HepG2 (cell line): ENCODE data around the gene DCST2. TPM values are rescaled to one million over a fixed set of nuclear protein-coding genes. Genes with fewer than 3 reads are reported as not detected.

ENCODE experiments used
- EP300 ChIP-seq, 3 experiments: sonication (generic) in 1 of 3; formaldehyde crosslinking in 1 of 3; IDR thresholded peaks; 2 replicates each; pipeline versions ENCODE4 v1.5.1 to v1.6.1; 2011 to 2020; ENCODE audit warnings: low read depth in 2 of 3, low read length in 2 of 3, borderline replicate concordance in 1 of 3, improper control_type of control experiment in 1 of 3, mild to moderate bottlenecking in 1 of 3, missing genetic modification reagents in 1 of 3, moderate library complexity in 1 of 3
- GPBP1L1 ChIP-seq: sonication (generic); formaldehyde crosslinking; IDR thresholded peaks from 2 replicates; pipeline ENCODE4 v1.5.0; 2020; ENCODE audit warnings: mild to moderate bottlenecking, missing genetic modification reagents
- ISL2 ChIP-seq: sonication (generic); formaldehyde crosslinking; IDR thresholded peaks from 2 replicates; pipeline ENCODE4 v1.5.0; 2020; ENCODE audit warnings: missing genetic modification reagents
- MXI1 ChIP-seq: IDR thresholded peaks from 3 replicates; pipeline ENCODE4 v1.6.1; 2012; ENCODE audit warnings: low read depth, low read length, inconsistent platforms, borderline replicate concordance
- NFIB ChIP-seq: sonication (generic); formaldehyde crosslinking; IDR thresholded peaks from 2 replicates; pipeline ENCODE4 v1.9.0; 2021; ENCODE audit warnings: missing genetic modification reagents, mild to moderate bottlenecking, borderline replicate concordance
- REST ChIP-seq, 2 experiments: IDR thresholded peaks; 2 replicates each; pipeline ENCODE4 v1.6.1; 2011 to 2012; ENCODE audit warnings: low read length in 2 of 2, borderline replicate concordance in 1 of 2, low read depth in 1 of 2, mild to moderate bottlenecking in 1 of 2, moderate library complexity in 1 of 2
- TCF12 ChIP-seq, 2 experiments: fragments of 450-650 bp in 1 of 2; sonication (generic) in 1 of 2; formaldehyde crosslinking in 1 of 2; IDR thresholded peaks; 2 replicates each; pipeline versions ENCODE4 v1.6.1 to v1.8.0; 2017 to 2022; ENCODE audit warnings: antibody characterized with exemption in 1 of 2, mild to moderate bottlenecking in 1 of 2, missing genetic modification reagents in 1 of 2, moderate library complexity in 1 of 2
- TCF7 ChIP-seq: sonication (generic); IDR thresholded peaks from 2 replicates; pipeline ENCODE4 v1.6.1; 2016; ENCODE audit warnings: antibody characterized with exemption, low read depth
- ZFAT ChIP-seq: sonication (generic); formaldehyde crosslinking; conservative IDR thresholded peaks from 2 replicates; pipeline ENCODE4 v1.8.1; 2023; ENCODE audit warnings: missing genetic modification reagents, inconsistent platforms
- ZFP90 ChIP-seq: sonication (generic); formaldehyde crosslinking; IDR thresholded peaks from 2 replicates; pipeline ENCODE4 v1.8.0; 2022; ENCODE audit warnings: missing genetic modification reagents, mild to moderate bottlenecking, inconsistent platforms, borderline replicate concordance
- ZNF275 ChIP-seq: sonication (generic); formaldehyde crosslinking; IDR thresholded peaks from 2 replicates; pipeline ENCODE4 v1.8.0; 2022; ENCODE audit warnings: missing genetic modification reagents, mild to moderate bottlenecking, inconsistent platforms, borderline replicate concordance
- ZNF512 ChIP-seq: sonication (generic); formaldehyde crosslinking; IDR thresholded peaks from 2 replicates; pipeline ENCODE4 v1.4.0; 2020; ENCODE audit warnings: mild to moderate bottlenecking, missing genetic modification reagents
- ZNF552 ChIP-seq: sonication (generic); formaldehyde crosslinking; IDR thresholded peaks from 2 replicates; pipeline ENCODE4 v1.9.0; 2022; ENCODE audit warnings: missing genetic modification reagents, mild to moderate bottlenecking, borderline replicate concordance
- ZNF777 ChIP-seq: sonication (generic); formaldehyde crosslinking; IDR thresholded peaks from 2 replicates; pipeline ENCODE4 v1.4.0; 2020; ENCODE audit warnings: missing genetic modification reagents
- ZNF841 ChIP-seq: sonication (generic); formaldehyde crosslinking; IDR thresholded peaks from 2 replicates; pipeline ENCODE4 v1.8.1; 2023; ENCODE audit warnings: missing genetic modification reagents, borderline replicate concordance
- ZNF891 ChIP-seq: sonication (generic); formaldehyde crosslinking; IDR thresholded peaks from 2 replicates; pipeline ENCODE4 v1.5.0; 2020; ENCODE audit warnings: mild to moderate bottlenecking, missing genetic modification reagents
- polyA plus RNA-seq, 8 experiments: library from polyadenylated mRNA; depleted of rRNA in 3 of 8; stranded (reverse) in 7 of 8; unstranded in 1 of 8; fragments of >200 nt; fragmentation: Illumina TruSeq in 4 of 8; extraction: Trizol in 4 of 8; gene quantifications; 2 replicates each; pipeline versions ENCODE4 v1.2.1 to v1.2.3, GENCODE V29; 2011 to 2016; ENCODE audit warnings: low read depth in 4 of 8, missing spikeins in 1 of 8, mixed read lengths in 1 of 8; ENCODE audit not compliant: insufficient read depth in 1 of 8
- total RNA-seq, 5 experiments: library from RNA; depleted of rRNA; stranded (reverse); fragments of >200 nt; fragmentation: Illumina TruSeq; extraction: Trizol; gene quantifications; 2 replicates each; pipeline ENCODE4 v1.2.3, GENCODE V29; 2016; ENCODE audit warnings: low read depth in 1 of 5
- TF ChIP-seq, protein P1 (sequence below): sonication (generic); formaldehyde crosslinking; IDR thresholded peaks from 2 replicates; pipeline ENCODE4 v1.4.0; 2020; ENCODE audit warnings: mild to moderate bottlenecking, low read depth, missing genetic modification reagents

Gene DCST2
- total and polyA plus RNA-seq, 2 of the 13 experiments (the other 11 are each of a cell fraction or from before 2014, with no cell fraction given): 0.74 TPM; not detected in 1

DNA sequence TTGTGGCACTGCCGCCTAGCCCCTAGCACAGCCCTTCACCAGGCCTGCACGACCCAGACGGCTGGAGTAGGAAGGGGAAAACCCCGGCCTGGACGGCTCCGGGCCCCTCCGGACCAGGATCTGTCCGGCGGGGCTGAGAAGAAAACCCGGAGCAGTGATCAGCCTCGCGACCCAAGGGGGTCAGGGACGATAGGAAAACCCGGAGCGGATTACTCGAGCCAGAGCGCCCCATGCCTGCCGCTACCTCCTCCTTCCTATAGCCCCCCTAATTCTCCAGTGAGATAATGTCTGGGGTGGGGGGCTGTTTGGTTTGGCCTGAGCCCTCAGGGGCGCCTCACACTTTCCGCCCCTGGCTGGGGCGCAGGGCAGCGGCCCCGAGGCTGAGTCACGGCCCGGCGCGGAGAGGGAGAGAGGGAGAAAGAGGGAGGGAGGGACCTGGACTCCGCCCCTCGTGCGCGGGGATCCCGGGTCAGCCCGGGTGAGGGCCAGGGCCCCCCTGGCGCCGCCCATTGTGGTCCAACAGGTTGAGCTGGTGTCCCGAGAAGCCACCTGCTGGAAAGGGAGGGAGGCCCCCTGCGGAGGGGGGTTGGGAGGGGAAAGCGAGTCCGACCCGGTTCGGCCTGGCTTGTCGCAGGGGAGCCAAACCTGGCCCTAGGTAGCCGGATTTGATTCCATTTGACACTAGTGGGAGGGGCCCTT, 32.7 kb downstream of the DCST2 start (continued):
- peak; percentile 44; the same call in 1 of the 3 replicates for TF ChIP-seq MXI1
- peak in 1 of 2 experiments; percentile 73; a peak in 3 of 4 replicates for TF ChIP-seq EP300 (IDR thresholded peaks at IDR 0.05; ENCODE audit: low read depth in 2 of 2, low read length in 2 of 2)
- TF ChIP-seq EP300 (CRISPR knock-in tag; IDR thresholded peaks at IDR 0.05; ENCODE audit: borderline replicate concordance): peak; percentile 63; the same call in 1 of the 2 replicates
- TF ChIP-seq TCF7: peak; percentile 32; the same call in 1 of the 2 replicates
- no peak for TF ChIP-seq ZNF512 (CRISPR knock-in tag)
- no peak; the same call in 1 of the 2 replicates for TF ChIP-seq ZNF552 (CRISPR knock-in tag)
- TF ChIP-seq ZFAT (CRISPR knock-in tag): no peak
- TF ChIP-seq ZNF777: no peak
- TF ChIP-seq REST (IDR thresholded peaks at IDR 0.05; ENCODE audit: borderline replicate concordance in 1 of 2, low read depth in 1 of 2, low read length in 2 of 2): no peak; a peak in 1 of 4 replicates
- no peak; the same call in 1 of the 2 replicates for TF ChIP-seq ZNF275 (CRISPR knock-in tag)
- no peak for TF ChIP-seq NFIB (CRISPR knock-in tag)
- peak; percentile 76; the same call in 1 of the 2 replicates for TF ChIP-seq ISL2 (CRISPR knock-in tag)
- TF ChIP-seq, protein P1, sequence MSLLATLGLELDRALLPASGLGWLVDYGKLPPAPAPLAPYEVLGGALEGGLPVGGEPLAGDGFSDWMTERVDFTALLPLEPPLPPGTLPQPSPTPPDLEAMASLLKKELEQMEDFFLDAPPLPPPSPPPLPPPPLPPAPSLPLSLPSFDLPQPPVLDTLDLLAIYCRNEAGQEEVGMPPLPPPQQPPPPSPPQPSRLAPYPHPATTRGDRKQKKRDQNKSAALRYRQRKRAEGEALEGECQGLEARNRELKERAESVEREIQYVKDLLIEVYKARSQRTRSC (CRISPR knock-in tag): peak; percentile 10; the same call in 1 of the 2 replicates
- no peak; the same call in 1 of the 2 replicates for TF ChIP-seq ZFP90
- TF ChIP-seq TCF12 (IDR thresholded peaks at IDR 0.05): no peak
- TF ChIP-seq TCF12 (CRISPR knock-in tag; IDR thresholded peaks at IDR 0.05): no peak; the same call in 1 of the 2 replicates
- TF ChIP-seq ZNF841 (CRISPR knock-in tag): no peak
- TF ChIP-seq ZNF891: peak; percentile 27; the same call in 1 of the 2 replicates
- TF ChIP-seq GPBP1L1 (CRISPR knock-in tag): no peak
